ENCODE results near the gene NELFB.

DNA sequence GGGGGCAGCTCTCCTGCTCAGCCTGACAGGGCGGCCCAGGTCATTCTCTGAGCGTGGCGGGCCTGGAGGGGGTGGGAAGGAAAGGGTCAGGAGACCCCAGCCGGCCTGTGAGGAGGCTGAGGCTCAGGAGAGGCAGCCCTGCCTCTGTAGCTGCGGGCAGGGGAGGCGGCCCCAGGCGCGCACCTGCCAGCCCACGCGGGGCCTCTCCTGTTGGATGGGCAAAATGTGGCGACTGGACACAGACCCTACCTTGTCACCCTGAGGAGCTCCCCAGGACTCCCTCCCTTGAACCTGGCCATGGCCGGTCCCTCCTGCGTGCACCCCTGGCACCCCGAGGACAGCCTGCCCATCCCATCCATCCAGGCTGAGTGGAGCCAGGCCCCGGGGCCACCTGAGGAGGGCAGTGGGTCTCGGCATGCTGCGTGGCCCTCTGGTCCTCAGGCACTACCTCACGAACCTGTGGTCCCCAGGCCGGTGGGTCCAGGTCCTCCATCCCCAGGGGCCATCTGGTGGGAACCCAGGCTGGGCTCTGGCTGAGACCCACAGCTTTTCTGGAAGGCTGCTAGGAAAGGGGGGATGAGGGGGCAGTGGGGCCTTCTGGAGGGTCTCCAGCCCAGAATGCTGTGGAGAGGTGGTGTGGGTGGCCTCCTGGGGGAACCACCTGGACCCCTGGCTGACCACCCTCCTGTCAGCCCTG lies 62.0 kb downstream of the NELFB start:
- TF ChIP-seq, protein P1, sequence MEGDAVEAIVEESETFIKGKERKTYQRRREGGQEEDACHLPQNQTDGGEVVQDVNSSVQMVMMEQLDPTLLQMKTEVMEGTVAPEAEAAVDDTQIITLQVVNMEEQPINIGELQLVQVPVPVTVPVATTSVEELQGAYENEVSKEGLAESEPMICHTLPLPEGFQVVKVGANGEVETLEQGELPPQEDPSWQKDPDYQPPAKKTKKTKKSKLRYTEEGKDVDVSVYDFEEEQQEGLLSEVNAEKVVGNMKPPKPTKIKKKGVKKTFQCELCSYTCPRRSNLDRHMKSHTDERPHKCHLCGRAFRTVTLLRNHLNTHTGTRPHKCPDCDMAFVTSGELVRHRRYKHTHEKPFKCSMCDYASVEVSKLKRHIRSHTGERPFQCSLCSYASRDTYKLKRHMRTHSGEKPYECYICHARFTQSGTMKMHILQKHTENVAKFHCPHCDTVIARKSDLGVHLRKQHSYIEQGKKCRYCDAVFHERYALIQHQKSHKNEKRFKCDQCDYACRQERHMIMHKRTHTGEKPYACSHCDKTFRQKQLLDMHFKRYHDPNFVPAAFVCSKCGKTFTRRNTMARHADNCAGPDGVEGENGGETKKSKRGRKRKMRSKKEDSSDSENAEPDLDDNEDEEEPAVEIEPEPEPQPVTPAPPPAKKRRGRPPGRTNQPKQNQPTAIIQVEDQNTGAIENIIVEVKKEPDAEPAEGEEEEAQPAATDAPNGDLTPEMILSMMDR (IDR thresholded peaks at IDR 0.05; ENCODE audit: low read depth, low read length, missing input control) = no peak
- TF ChIP-seq JUND (IDR thresholded peaks at IDR 0.05) = no peak
- TF ChIP-seq, protein P2, sequence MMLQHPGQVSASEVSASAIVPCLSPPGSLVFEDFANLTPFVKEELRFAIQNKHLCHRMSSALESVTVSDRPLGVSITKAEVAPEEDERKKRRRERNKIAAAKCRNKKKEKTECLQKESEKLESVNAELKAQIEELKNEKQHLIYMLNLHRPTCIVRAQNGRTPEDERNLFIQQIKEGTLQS (IDR thresholded peaks at IDR 0.05) = no peak
- no peak for TF ChIP-seq REST (IDR thresholded peaks at IDR 0.05)
- TF ChIP-seq MAX (IDR thresholded peaks at IDR 0.05) = no peak
